Measurements from ENCODE around the gene PTBP3. TPM values are rescaled to one million over a fixed set of nuclear protein-coding genes. Genes with fewer than 3 reads are reported as not detected.
"Not testable (repeated sequence)": the region's sequence is repeated elsewhere in the genome, so short reads cannot be mapped to it uniquely, and the experiment has no call there.

Gene PTBP3
- total RNA-seq, 1 experiment from 2014 or later, result 16.3 TPM

DNA sequence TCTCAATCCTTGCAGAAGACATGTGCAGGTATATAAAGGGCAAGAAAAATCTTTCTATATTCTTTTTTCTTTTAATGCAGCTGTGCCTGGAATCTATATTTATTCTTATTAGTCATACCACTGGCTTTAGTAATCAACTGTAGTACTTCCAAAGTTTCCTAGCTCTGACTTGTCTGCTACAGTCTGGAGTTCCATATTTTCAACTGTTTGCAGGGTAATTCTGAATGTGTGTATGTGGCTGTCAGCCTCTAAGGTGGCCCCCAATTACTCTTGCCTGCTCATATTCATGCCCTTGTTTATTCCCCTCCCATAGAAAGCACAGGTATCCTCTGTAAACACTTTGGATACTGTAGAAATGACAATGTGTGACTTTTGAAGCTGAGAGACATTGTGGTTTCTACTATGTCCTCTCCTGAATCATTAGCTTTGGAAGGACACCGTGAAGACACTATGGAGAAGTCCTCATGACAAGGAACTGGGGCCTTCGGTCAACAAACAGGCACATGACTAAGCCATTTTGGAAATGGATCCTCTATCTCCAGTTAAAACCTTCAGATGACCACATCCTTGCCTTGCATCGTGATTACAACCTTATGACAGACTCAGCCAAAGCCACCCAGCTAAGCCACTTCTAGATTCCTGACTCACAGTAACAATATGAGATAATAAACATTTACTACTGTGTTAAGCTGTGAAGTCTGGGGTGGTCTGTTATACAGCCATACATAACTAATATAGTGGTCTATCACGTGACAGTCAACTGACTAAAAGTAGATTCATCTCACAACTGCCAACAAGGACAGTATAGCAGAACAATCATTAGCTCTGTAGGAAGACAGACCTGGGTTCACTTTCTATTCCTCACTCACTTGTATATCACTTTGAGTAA, 108.8 kb downstream of the PTBP3 start:
- H3K36me3 ChIP-seq, result peaks cover 18% of the 10 kb centered on the region
- H3K9me3 ChIP-seq, result no peaks in the 10 kb centered on the region
- no peaks in the 10 kb centered on the region for H3K27me3 ChIP-seq
- H3K4me3 ChIP-seq, result no peak overlapping the region
- peak; percentile 56 for DNase-seq

DNA sequence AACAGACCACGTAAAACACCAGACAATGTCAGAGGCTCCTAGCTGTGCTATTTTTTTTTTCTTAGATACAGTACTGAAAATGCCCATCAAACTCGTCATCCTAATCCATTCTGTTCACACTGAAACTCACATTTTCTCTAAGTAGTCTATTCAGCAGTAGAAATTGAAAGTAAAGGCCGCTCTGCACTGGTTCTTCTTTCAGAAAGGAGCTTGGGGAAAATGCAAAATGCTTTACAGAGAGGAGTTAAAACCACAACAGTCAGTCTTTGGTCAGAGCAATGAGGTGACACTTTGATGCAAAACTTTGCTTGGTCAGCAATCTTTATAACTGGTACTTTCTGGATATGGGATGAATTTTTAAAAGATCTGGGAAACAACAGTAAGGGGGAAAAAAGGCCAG, 114.5 kb downstream of the PTBP3 start:
- no peak overlapping the region for H3K4me3 ChIP-seq
- H3K9me3 ChIP-seq, result no peaks in the 10 kb centered on the region
- H3K36me3 ChIP-seq, result peaks cover 18% of the 10 kb centered on the region
- no peak for DNase-seq
- H3K27me3 ChIP-seq, result no peaks in the 10 kb centered on the region

DNA sequence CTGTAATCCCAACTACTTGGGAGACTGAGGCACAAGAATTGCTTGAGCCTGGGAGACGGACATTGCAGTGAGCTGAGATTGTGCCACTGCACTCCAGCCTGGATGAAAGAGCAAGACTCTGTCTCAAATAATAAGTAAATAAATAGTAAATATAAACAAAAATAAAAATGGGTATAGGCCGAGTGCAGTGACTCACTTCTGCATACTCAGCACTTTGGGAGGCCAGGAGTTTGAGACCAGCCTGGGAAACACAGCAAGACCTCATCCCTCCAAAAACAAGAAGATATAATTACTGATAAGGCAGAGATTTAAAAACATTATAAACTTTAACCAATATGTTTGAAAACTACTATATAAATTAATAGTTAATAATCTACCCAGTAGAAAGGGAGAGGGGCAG, 120.5 kb downstream of the PTBP3 start:
- H3K4me3 ChIP-seq, result no peak overlapping the region
- peaks cover 52% of the 10 kb centered on the region for H3K36me3 ChIP-seq
- H3K27me3 ChIP-seq, result no peaks in the 10 kb centered on the region
- no peak for DNase-seq
- peaks cover 6% of the 10 kb centered on the region for H3K9me3 ChIP-seq

DNA sequence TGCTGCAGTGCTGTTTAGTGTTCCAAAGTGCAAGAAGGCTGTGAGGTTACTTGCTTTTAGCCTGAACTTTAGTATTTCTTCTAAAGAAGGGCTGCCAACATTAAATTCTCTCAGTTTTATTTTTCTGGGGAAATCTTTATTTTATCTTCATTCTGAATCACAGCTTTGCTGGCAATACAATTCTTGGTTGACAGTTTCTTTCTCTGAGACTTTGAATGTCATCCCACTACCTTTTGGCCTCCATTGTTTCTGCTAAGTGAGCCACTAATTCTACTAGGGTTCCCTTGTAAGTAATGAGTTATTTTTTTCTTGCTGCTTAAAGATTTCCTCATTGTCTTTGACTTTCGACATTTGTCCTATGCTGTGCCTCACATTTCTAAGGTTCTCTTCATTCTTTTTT, 126.0 kb downstream of the PTBP3 start:
- H3K27me3 ChIP-seq, result no peaks in the 10 kb centered on the region
- H3K36me3 ChIP-seq, result peaks cover 73% of the 10 kb centered on the region
- peaks cover 28% of the 10 kb centered on the region for H3K9me3 ChIP-seq
- no peak for DNase-seq
- no peak overlapping the region for H3K4me3 ChIP-seq

DNA sequence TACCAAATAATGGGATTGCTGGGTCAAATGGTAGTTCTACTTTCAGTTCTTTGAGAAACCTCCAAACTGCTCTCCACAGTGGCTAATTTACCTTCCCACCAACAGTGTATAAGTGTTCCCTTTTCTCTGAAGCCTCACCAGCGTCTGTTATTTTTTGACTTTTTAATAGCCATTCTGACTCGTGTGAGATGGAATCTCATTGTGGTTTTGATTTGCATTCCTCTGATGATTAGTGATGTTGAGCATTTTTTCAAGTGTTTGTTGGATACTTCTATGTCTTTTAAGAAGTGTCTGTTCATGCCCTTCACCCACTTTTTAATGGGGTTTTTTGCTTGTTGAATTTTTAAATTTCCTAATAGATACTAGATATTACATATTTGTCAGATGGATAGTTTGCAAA, 129.9 kb downstream of the PTBP3 start:
- H3K4me3 ChIP-seq, result no peak overlapping the region
- H3K27me3 ChIP-seq, result no peaks in the 10 kb centered on the region
- DNase-seq, result no peak
- peaks cover 25% of the 10 kb centered on the region for H3K9me3 ChIP-seq
- peaks cover 44% of the 10 kb centered on the region for H3K36me3 ChIP-seq

DNA sequence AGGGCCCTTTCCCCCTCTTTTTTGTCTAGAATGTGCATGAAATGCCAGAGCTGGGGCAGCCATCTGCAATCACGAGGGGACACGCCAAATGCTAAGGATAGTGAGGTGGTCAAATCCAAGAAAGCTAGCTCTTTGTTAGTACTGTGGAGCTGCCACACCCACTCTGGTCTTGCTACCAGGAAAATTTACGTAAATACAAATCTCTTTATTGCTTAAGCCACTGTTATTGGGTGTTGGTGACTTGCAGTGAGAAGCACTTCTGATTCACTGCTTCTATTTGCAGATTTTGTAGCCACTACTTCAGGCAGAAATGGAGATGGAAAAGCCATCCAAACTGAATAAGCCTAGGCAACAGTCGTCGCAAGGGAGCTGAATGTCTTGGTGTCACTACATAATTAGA, 132.7 kb downstream of the PTBP3 start:
- no peaks in the 10 kb centered on the region for H3K27me3 ChIP-seq

DNA sequence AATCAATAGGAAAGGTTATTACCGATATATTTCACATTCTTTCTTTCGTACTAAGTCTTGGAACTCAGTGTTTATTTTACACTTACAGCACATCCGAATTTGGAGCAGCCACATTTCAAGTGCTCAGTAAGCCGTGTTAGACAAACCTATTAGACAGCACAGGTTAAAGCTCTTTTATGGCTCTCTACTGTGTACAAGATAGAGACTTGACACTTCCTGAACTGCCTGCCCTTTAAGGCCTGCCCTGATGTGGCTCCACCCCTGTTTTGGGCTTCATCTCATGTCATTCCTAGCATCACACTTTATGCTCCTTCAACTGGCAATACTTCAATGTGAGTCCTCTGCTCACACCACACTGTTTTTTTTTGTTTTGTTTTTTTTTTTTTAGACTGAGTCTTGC, 134.8 kb downstream of the PTBP3 start:
- peaks cover 5% of the 10 kb centered on the region for H3K36me3 ChIP-seq
- no peak overlapping the region for H3K4me3 ChIP-seq
- H3K9me3 ChIP-seq, result peaks cover 6% of the 10 kb centered on the region
- no peaks in the 10 kb centered on the region for H3K27me3 ChIP-seq
- DNase-seq, result no peak

More for the DNA sequence above, 132.7 kb downstream of the PTBP3 start:
- H3K9me3 ChIP-seq, result peaks cover 14% of the 10 kb centered on the region
- no peak for DNase-seq
- H3K4me3 ChIP-seq, result no peak overlapping the region
- peaks cover 19% of the 10 kb centered on the region for H3K36me3 ChIP-seq

DNA sequence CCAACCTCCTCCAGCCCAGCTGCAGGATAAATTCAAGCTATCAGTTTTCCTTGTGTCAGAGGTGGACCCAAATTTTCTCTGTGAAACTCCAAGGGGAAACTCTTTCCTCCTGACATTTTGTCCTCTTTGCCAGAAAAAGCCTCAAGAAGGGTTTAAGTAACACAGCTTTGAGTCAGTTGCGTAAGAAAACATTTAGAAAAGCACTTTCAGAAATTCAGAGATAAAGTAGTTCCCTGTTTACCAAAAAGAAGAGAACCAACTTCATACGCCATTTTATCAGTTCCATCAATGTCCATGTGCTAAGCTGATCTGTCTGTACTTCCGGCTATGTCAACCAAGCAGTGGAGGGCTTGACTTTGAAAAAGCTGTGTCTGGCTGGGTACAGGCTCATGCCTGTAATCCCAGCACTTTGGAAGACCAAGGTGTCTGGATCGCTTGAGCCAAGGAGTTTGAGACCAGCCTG, 138.4 kb downstream of the PTBP3 start:
- no peak overlapping the region for H3K4me3 ChIP-seq
- DNase-seq, result no peak
- no peaks in the 10 kb centered on the region for H3K27me3 ChIP-seq
- H3K9me3 ChIP-seq, result no peaks in the 10 kb centered on the region
- no peaks in the 10 kb centered on the region; the same call in 1 of the 2 replicates for H3K36me3 ChIP-seq

DNA sequence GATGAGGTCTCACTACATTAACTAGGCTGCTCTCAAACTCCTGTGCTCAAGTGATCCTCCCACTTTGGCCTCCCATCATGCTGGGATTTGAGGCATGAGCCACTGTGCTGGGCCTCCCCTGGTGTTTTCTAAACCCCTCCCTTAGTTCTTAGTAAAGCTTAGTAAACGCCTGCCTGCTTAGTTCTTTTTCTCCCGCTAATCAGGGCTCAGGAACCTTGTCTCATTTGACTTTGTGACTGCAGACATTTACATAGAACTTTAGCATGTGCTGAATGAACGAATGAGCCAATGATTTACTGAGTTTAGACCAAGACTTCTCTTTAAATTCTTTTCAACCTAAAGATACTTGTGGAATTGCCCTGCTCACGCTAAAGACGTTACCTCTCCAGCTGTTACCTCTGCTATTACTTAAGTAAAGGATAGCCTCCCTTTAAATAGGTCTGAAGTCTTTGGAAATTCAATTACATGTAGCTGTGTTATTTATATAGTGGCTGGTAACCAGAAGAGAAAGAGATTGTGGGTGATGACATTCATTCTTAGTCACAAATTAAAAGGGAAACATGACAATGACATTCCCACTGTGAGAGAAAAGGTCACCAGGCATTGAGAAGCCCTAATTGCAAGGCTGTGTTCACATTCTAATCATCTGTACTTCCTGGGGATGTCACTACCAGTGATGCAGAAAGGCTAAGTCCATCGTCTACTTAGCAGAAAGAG, 139.7 kb downstream of the PTBP3 start:
- Histone ChIP-seq H3K36me3 (no peaks in the 10 kb centered on the region), H3K27me3 (no peaks in the 10 kb centered on the region), H3K9me3 (no peaks in the 10 kb centered on the region), H3K4me3 (no peak overlapping the region)
- no peak for DNase-seq

DNA sequence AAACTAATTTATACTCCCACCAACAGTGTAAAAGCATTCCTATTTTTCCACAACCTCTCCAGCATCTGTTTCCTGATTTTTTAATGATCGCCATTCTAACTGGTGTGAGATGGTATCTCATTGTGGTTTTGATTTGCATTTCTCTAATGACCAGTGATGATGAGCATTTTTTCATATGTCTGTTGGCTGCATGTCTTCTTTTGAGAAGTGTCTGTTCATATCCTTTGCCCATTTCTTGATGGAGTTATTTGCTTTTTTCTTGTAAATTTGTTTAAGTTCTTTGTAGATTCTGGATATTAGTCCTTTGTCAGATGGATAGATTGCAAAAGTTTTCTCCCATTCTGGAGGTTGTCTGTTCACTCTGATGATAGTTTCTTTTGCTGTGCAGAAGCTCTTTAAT, 143.1 kb downstream of the PTBP3 start:
- not testable (repeated sequence) for H3K36me3 ChIP-seq, H3K27me3 ChIP-seq, DNase-seq, H3K4me3 ChIP-seq, H3K9me3 ChIP-seq

DNA sequence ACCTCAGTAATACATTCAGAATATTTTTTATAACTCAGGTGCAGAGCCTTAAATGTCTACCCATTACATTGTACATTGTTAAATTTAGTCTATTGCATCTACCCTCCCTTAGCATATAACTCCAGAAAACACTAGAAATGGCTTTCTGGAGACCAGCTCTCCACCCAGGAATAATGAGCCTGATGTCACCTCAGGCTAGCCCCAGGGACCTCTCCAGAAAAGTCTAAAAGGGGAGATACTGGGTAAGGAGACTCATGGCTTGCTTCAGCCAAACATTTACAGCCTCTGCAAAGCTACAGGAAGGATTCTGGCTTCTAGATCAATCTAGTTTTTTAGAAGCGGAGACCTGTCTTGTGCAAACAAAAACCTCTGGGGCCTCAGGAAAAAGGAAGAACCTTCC, 144.5 kb downstream of the PTBP3 start:
- no peaks in the 10 kb centered on the region for H3K9me3 ChIP-seq
- no peak overlapping the region for H3K4me3 ChIP-seq
- no peaks in the 10 kb centered on the region for H3K36me3 ChIP-seq
- H3K27me3 ChIP-seq, result no peaks in the 10 kb centered on the region
- no peak for DNase-seq

DNA sequence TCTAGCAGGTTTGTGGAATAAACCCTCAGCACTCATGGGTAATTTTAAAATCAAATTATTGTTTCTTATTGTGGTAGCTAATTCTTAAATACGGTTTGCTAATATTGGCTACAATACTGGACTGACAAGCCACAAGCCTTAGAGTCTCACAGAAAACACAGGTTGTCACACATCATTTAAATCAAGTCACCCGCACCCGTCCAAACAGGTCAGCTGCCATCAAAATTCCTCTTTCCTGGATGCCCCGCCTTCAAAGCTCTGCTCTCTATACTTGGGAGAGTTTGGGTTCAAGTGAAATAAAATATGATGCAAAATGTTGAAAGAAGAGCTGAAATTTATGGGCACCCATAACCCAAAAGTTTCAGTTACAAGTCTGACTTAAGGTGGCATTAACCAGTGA, 146.0 kb downstream of the PTBP3 start:
- Histone ChIP-seq H3K36me3 (no peaks in the 10 kb centered on the region), H3K27me3 (no peaks in the 10 kb centered on the region), H3K9me3 (no peaks in the 10 kb centered on the region), H3K4me3 (no peak overlapping the region)
- no peak for DNase-seq

DNA sequence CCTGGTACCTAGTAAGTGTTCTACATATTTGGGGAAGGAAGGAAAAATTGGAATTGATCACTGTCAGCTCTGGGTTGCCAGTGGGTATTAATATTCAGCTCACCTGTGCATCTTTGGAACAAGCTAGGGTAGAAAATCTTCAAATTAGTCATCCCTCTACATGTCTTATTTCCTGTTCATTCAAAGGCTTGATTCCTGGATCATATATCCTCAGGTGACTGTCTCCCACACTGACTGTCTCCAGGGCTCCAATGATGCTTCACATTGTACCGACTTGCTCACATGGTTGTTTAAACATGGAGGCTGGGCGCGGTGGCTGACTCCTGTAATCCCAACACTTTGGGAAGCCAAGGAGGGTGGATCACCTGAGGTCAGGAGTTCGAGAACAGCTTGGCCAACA, 146.7 kb downstream of the PTBP3 start:
- no peak for DNase-seq
- Histone ChIP-seq H3K27me3 (no peaks in the 10 kb centered on the region), H3K9me3 (no peaks in the 10 kb centered on the region), H3K36me3 (no peaks in the 10 kb centered on the region), H3K4me3 (no peak overlapping the region)

DNA sequence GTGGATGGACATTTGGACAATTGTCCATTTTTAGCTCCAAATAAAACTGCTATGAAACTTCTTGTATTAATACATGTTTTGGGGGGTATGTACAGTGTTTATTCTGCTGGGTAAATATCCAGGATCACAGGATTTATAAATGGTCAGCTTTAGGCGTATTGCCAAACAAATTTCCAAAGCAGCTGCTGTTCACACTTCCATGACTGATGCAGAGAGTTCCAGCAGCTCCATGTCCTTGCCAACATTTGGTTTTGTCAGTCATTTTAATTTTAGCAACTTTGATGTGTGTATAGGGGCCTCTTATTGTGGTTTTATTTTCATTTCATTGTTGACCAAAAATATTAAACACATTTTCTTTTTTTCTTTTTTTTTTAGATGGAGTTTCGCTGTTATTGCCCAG, 148.5 kb downstream of the PTBP3 start:
- H3K9me3 ChIP-seq, result no peaks in the 10 kb centered on the region
- H3K4me3 ChIP-seq, result no peak overlapping the region
- no peak for DNase-seq
- H3K27me3 ChIP-seq, result no peaks in the 10 kb centered on the region
- no peaks in the 10 kb centered on the region for H3K36me3 ChIP-seq

DNA sequence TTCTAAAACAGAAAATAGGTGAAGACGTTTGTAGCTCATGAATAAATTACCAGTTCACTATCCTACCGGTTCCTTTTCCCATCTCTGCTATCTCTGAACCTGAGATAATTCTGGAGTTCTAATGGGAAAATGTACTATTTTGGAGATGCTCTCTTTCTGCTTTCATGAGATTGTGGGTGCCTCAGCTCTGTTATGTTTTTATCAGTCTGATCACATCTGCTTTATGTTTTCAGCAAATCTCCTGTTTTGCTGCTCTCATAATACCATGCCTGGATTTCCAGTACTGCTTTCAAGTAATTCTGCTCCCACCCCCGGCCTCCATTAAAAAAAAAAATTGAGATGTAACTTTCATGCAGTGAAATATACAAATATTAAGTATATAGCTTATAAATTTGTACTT, 149.2 kb downstream of the PTBP3 start:
- no peaks in the 10 kb centered on the region for H3K9me3 ChIP-seq
- H3K36me3 ChIP-seq, result no peaks in the 10 kb centered on the region
- H3K27me3 ChIP-seq, result no peaks in the 10 kb centered on the region
- DNase-seq, result no peak
- no peak overlapping the region for H3K4me3 ChIP-seq

DNA sequence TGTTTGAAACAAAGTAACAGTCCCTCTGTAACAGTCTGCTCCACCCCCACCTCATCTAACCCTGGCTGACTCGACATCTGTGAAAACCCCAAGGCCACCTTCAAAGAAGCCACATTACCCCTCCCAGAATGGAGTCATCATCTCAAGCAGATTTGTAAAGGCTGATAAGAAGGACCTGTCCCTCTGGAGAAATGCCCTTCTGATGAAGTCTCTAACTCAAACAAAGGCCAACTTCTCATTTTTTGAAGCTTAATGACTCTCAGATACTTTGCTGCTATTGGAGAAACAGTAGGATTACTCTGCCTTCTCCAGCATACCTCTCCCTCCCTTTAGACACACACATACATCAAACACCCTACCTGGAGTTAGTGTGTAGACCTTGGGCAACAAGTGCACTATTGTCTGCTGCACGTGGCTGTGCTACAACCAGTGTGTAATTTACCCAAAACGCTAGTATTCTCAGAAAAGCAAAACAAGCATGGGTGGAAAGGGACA, 153.0 kb downstream of the PTBP3 start:
- no peaks in the 10 kb centered on the region for H3K36me3 ChIP-seq
- DNase-seq, result no peak
- no peaks in the 10 kb centered on the region for H3K9me3 ChIP-seq
- no peaks in the 10 kb centered on the region; the same call in 1 of the 2 replicates for H3K27me3 ChIP-seq
- no peak overlapping the region for H3K4me3 ChIP-seq

DNA sequence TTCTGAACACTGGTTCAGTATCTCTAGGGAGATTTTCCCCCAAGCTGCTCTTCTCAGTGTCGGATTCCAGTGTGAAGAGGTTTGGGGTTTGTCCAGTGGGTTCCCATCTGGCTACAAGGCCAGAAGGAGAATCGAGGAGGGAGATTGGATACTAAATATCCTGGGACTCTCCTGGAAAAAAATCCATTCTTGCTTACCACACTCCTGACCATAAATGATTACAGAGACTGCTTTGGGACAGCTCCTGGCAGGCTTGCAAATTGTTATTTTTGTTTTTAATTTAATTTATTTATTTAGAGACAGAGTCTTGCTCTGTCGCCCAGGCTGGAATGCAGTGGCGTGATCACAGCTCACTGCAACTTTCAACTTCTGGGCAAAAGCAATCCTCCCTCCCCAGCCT, 153.6 kb downstream of the PTBP3 start:
- H3K36me3 ChIP-seq, result no peaks in the 10 kb centered on the region
- no peak overlapping the region for H3K4me3 ChIP-seq
- H3K27me3 ChIP-seq, result no peaks in the 10 kb centered on the region; the same call in 1 of the 2 replicates
- H3K9me3 ChIP-seq, result no peaks in the 10 kb centered on the region
- no peak for DNase-seq
